GM12874 (cell line): ENCODE data around the gene MPP1.

Experiments
- CTCF ChIP-seq: IDR thresholded peaks from 2 replicates; pipeline ENCODE4 v1.5.1; 2011; ENCODE audit warnings: low read depth, mild to moderate bottlenecking, control low read depth, low read length, moderate library complexity; ENCODE audit not compliant: insufficient read depth

MPP1 gene

GRCh38 chrX:154793084-154793795 lies 12.0 kb downstream of the MPP1 start:
- no peak for TF ChIP-seq CTCF

GRCh38 chrX:154791939-154792338 lies 13.3 kb downstream of the MPP1 start:
- TF ChIP-seq CTCF = no peak

GRCh38 chrX:154791467-154791866 lies 13.8 kb downstream of the MPP1 start:
- TF ChIP-seq CTCF = no peak

GRCh38 chrX:154785716-154786115 lies 19.6 kb downstream of the MPP1 start:
- TF ChIP-seq CTCF = no peak

- TF ChIP-seq CTCF = no peak
Measured at GRCh38 chrX:154784149-154784995, 20.9 kb downstream of the MPP1 start.

GRCh38 chrX:154780968-154781367 lies 24.3 kb downstream of the MPP1 start:
- TF ChIP-seq CTCF = no peak

- TF ChIP-seq CTCF = no peak
Measured at GRCh38 chrX:154779261-154779660, 26.0 kb downstream of the MPP1 start.
